Type B pancreatic cell (in vitro differentiated cells): Measurements from ENCODE around the gene SBSN. TPM values are rescaled to one million over a fixed set of nuclear protein-coding genes. Genes with fewer than 3 reads are reported as not detected.

Experiments
- DNase-seq: peaks from one replicate; pipeline ENCODE4 v3.0.0; 2021; ENCODE audit warnings: mixed read lengths; ENCODE audit not compliant: unreplicated experiment; ENCODE audit errors: extremely low spot score
- H3K27ac Mint-ChIP-seq: 2 replicates; pipeline ENCODE4 v1.8.0; 2021; ENCODE audit warnings: mild to moderate bottlenecking, mixed read lengths
- H3K27me3 Mint-ChIP-seq: 2 replicates; pipeline ENCODE4 v1.8.0; 2021; ENCODE audit warnings: mixed read lengths
- H3K36me3 Mint-ChIP-seq: 2 replicates; pipeline ENCODE4 v1.8.0; 2021; ENCODE audit warnings: mixed read lengths
- H3K4me1 Mint-ChIP-seq: one replicate; pipeline ENCODE4 v1.8.0; 2021; ENCODE audit warnings: mixed read lengths; ENCODE audit not compliant: unreplicated experiment
- H3K4me3 Mint-ChIP-seq: 2 replicates; pipeline ENCODE4 v1.8.0; 2021; ENCODE audit warnings: mild to moderate bottlenecking, mixed read lengths
- H3K9me3 Mint-ChIP-seq: 2 replicates; pipeline ENCODE4 v1.8.0; 2021; ENCODE audit warnings: mixed read lengths
- CTCF ChIP-seq: fragments of 200-600 bp; sonication (generic); conservative IDR thresholded peaks from 2 replicates; pipeline ENCODE4 v1.5.0; 2021; ENCODE audit warnings: antibody characterized with exemption, mild to moderate bottlenecking
- total RNA-seq: library from RNA; stranded (reverse); gene quantifications from 2 replicates; pipeline ENCODE4 v1.2.1, GENCODE V29; 2021; ENCODE audit warnings: low replicate concordance

Gene SBSN
- total RNA-seq, 1 donor from 2014 or later: 0.53 TPM

GRCh38 chr19:35553385-35554000, 25.4 kb upstream of the SBSN start:
- peaks cover 5% of the 10 kb centered on the region for H3K36me3 Mint-ChIP-seq
- no peak for TF ChIP-seq CTCF
- H3K4me1 Mint-ChIP-seq: peaks cover 14% of the 10 kb centered on the region
- H3K9me3 Mint-ChIP-seq: no peaks in the 10 kb centered on the region
- H3K27ac Mint-ChIP-seq: no peak overlapping the region
- H3K27me3 Mint-ChIP-seq: peaks cover 27% of the 10 kb centered on the region
- no peak overlapping the region for H3K4me3 Mint-ChIP-seq
- DNase-seq: no peak

- H3K27me3 Mint-ChIP-seq: peaks cover 24% of the 10 kb centered on the region
- no peak overlapping the region for H3K4me3 Mint-ChIP-seq
- no peak for TF ChIP-seq CTCF
- peaks cover 5% of the 10 kb centered on the region for H3K36me3 Mint-ChIP-seq
- DNase-seq: no peak
- no peaks in the 10 kb centered on the region for H3K9me3 Mint-ChIP-seq
- no peak overlapping the region for H3K27ac Mint-ChIP-seq
- peaks cover 14% of the 10 kb centered on the region for H3K4me1 Mint-ChIP-seq
Observed at GRCh38 chr19:35552534-35553384, 24.6 kb upstream of the SBSN start.

GRCh38 chr19:35551091-35551810, 23.1 kb upstream of the SBSN start:
- no peak for DNase-seq
- Mint-ChIP-seq H3K36me3 (peaks cover 5% of the 10 kb centered on the region), H3K27me3 (peaks cover 19% of the 10 kb centered on the region), H3K9me3 (no peaks in the 10 kb centered on the region), H3K4me1 (peaks cover 13% of the 10 kb centered on the region), H3K4me3 (no peak overlapping the region), H3K27ac (no peak overlapping the region)
- no peak for TF ChIP-seq CTCF

- TF ChIP-seq CTCF: no peak
- H3K27me3 Mint-ChIP-seq: peaks cover 14% of the 10 kb centered on the region
- H3K4me3 Mint-ChIP-seq: no peak overlapping the region
- peaks cover 5% of the 10 kb centered on the region for H3K36me3 Mint-ChIP-seq
- DNase-seq: no peak
- no peaks in the 10 kb centered on the region for H3K9me3 Mint-ChIP-seq
- H3K4me1 Mint-ChIP-seq: peaks cover 16% of the 10 kb centered on the region
- no peak overlapping the region for H3K27ac Mint-ChIP-seq
Observed at GRCh38 chr19:35549879-35550523, 21.9 kb upstream of the SBSN start.

GRCh38 chr19:35549174-35549788, 21.2 kb upstream of the SBSN start:
- no peak for DNase-seq
- Mint-ChIP-seq H3K9me3 (no peaks in the 10 kb centered on the region), H3K27ac (peak overlapping the region; percentile 77), H3K36me3 (peaks cover 5% of the 10 kb centered on the region), H3K27me3 (peaks cover 7% of the 10 kb centered on the region), H3K4me3 (peak overlapping the region; percentile 75), H3K4me1 (peaks cover 16% of the 10 kb centered on the region)
- peak; percentile 83 for TF ChIP-seq CTCF
